ENCODE data around the gene ARHGEF19.
A peak's percentile ranks its signal among the peaks of the same experiment; 100 is the strongest.

Gene ARHGEF19

GRCh38 chr1:16195518-16195905 lies 16.9 kb downstream of the ARHGEF19 start:
- no peak for DNase-seq
- no peak for TF ChIP-seq POLR2A (IDR thresholded peaks at IDR 0.05; ENCODE audit: low read length)
- no peak for TF ChIP-seq GATA1 (IDR thresholded peaks at IDR 0.05; ENCODE audit: low read depth, low read length)

- DNase-seq, result no peak
- TF ChIP-seq GATA1 (IDR thresholded peaks at IDR 0.05; ENCODE audit: low read depth, low read length), result no peak
- TF ChIP-seq POLR2A (IDR thresholded peaks at IDR 0.05; ENCODE audit: low read length), result no peak
Observed at GRCh38 chr1:16191916-16192546, 20.4 kb downstream of the ARHGEF19 start.

- no peak for DNase-seq
- no peak for TF ChIP-seq POLR2A (IDR thresholded peaks at IDR 0.05; ENCODE audit: low read length)
- TF ChIP-seq GATA1 (IDR thresholded peaks at IDR 0.05; ENCODE audit: low read depth, low read length), result no peak
Observed at GRCh38 chr1:16191309-16191708, 21.1 kb downstream of the ARHGEF19 start.

- TF ChIP-seq POLR2A (IDR thresholded peaks at IDR 0.05; ENCODE audit: low read length) (no peak), GATA1 (IDR thresholded peaks at IDR 0.05; ENCODE audit: low read depth, low read length) (no peak)
- no peak for DNase-seq
Observed at GRCh38 chr1:16189921-16190621, 22.4 kb downstream of the ARHGEF19 start.

GRCh38 chr1:16189003-16189402 lies 23.4 kb downstream of the ARHGEF19 start:
- TF ChIP-seq GATA1 (IDR thresholded peaks at IDR 0.05; ENCODE audit: low read depth, low read length), result no peak
- TF ChIP-seq POLR2A (IDR thresholded peaks at IDR 0.05; ENCODE audit: low read length), result no peak
- DNase-seq, result peak in 1 of 2 experiments; percentile 27

GRCh38 chr1:16187748-16188401 lies 24.6 kb downstream of the ARHGEF19 start:
- TF ChIP-seq GATA1 (IDR thresholded peaks at IDR 0.05; ENCODE audit: low read depth, low read length) (no peak), POLR2A (IDR thresholded peaks at IDR 0.05; ENCODE audit: low read length) (no peak)
- DNase-seq, result peak; percentile 62 to 84

- TF ChIP-seq GATA1 (IDR thresholded peaks at IDR 0.05; ENCODE audit: low read depth, low read length) (no peak), POLR2A (IDR thresholded peaks at IDR 0.05; ENCODE audit: low read length) (no peak)
- no peak for DNase-seq
Observed at GRCh38 chr1:16186655-16187235, 25.7 kb downstream of the ARHGEF19 start.

- DNase-seq, result no peak
- TF ChIP-seq GATA1 (IDR thresholded peaks at IDR 0.05; ENCODE audit: low read depth, low read length) (no peak), POLR2A (IDR thresholded peaks at IDR 0.05; ENCODE audit: low read length) (no peak)
Observed at GRCh38 chr1:16184557-16185303, 27.7 kb downstream of the ARHGEF19 start.

- no peak for DNase-seq
- TF ChIP-seq POLR2A (IDR thresholded peaks at IDR 0.05; ENCODE audit: low read length) (no peak), GATA1 (IDR thresholded peaks at IDR 0.05; ENCODE audit: low read depth, low read length) (no peak)
Observed at GRCh38 chr1:16183765-16184556, 28.5 kb downstream of the ARHGEF19 start.

- DNase-seq, result no peak
- no peak for TF ChIP-seq GATA1 (IDR thresholded peaks at IDR 0.05; ENCODE audit: low read depth, low read length)
- TF ChIP-seq POLR2A (IDR thresholded peaks at IDR 0.05; ENCODE audit: low read length), result no peak
Observed at GRCh38 chr1:16183179-16183578, 29.3 kb downstream of the ARHGEF19 start.

GRCh38 chr1:16181887-16182719 lies 30.3 kb downstream of the ARHGEF19 start:
- DNase-seq, result no peak
- TF ChIP-seq POLR2A (IDR thresholded peaks at IDR 0.05; ENCODE audit: low read length), result no peak
- no peak for TF ChIP-seq GATA1 (IDR thresholded peaks at IDR 0.05; ENCODE audit: low read depth, low read length)

- TF ChIP-seq GATA1 (IDR thresholded peaks at IDR 0.05; ENCODE audit: low read depth, low read length) (no peak), POLR2A (IDR thresholded peaks at IDR 0.05; ENCODE audit: low read length) (no peak)
- DNase-seq, result no peak
Observed at GRCh38 chr1:16180291-16180824, 32.1 kb downstream of the ARHGEF19 start.
